H7 (cell line): ENCODE results near the gene FRK. TPM values are rescaled to one million over a fixed set of nuclear protein-coding genes. Genes with fewer than 3 reads are reported as not detected.

Experiments
- DNase-seq: peaks from one replicate; pipeline ENCODE4 v3.0.0; 2012
- H3K27me3 ChIP-seq: 2 replicates; pipeline ENCODE4 v1.6.0; 2011; ENCODE audit warnings: mild to moderate bottlenecking, low read length; ENCODE audit not compliant: control insufficient read depth, insufficient read depth
- H3K36me3 ChIP-seq: replicated peaks from 2 replicates; pipeline ENCODE4 v1.5.1; 2011; ENCODE audit warnings: low read length; ENCODE audit not compliant: control insufficient read depth, insufficient read depth
- H3K4me3 ChIP-seq: 2 replicates; pipeline ENCODE4 v1.5.1; 2011; ENCODE audit warnings: low read depth, mild to moderate bottlenecking, control low read depth, low read length, moderate library complexity; ENCODE audit not compliant: insufficient read depth
- total RNA-seq: library from RNA; depleted of rRNA; stranded (reverse); fragments of >200 nt; shearing (Covaris generic); gene quantifications from 2 replicates; pipeline ENCODE4 v1.2.3, GENCODE V29; 2014

FRK gene
- total RNA-seq, 1 experiment from 2014 or later, result 0.10 TPM

GRCh38 chr6:116088946-116089345 lies 28.3 kb upstream of the FRK start:
- no peak for DNase-seq
- H3K27me3 ChIP-seq, result no peaks in the 10 kb centered on the region
- no peak overlapping the region for H3K4me3 ChIP-seq
- no peaks in the 10 kb centered on the region for H3K36me3 ChIP-seq

GRCh38 chr6:116087437-116088027 lies 26.8 kb upstream of the FRK start:
- Histone ChIP-seq H3K27me3 (no peaks in the 10 kb centered on the region), H3K4me3 (no peak overlapping the region), H3K36me3 (no peaks in the 10 kb centered on the region)
- no peak for DNase-seq

GRCh38 chr6:116084284-116084683 lies 23.6 kb upstream of the FRK start:
- H3K36me3 ChIP-seq, result no peaks in the 10 kb centered on the region
- H3K27me3 ChIP-seq, result no peaks in the 10 kb centered on the region
- no peak for DNase-seq
- H3K4me3 ChIP-seq, result no peak overlapping the region

- no peaks in the 10 kb centered on the region for H3K36me3 ChIP-seq
Observed at GRCh38 chr6:116083052-116083451, 22.4 kb upstream of the FRK start.

GRCh38 chr6:116078945-116079344 lies 18.3 kb upstream of the FRK start:
- no peak overlapping the region for H3K4me3 ChIP-seq
- H3K27me3 ChIP-seq, result no peaks in the 10 kb centered on the region
- no peak for DNase-seq
- H3K36me3 ChIP-seq, result no peaks in the 10 kb centered on the region

More at GRCh38 chr6:116083052-116083451, 22.4 kb upstream of the FRK start:
- no peaks in the 10 kb centered on the region for H3K27me3 ChIP-seq
- DNase-seq, result no peak
- H3K4me3 ChIP-seq, result no peak overlapping the region

- Histone ChIP-seq H3K36me3 (no peaks in the 10 kb centered on the region), H3K4me3 (no peak overlapping the region), H3K27me3 (no peaks in the 10 kb centered on the region)
- DNase-seq, result no peak
Observed at GRCh38 chr6:116078522-116078921, 17.8 kb upstream of the FRK start.

- DNase-seq, result no peak
- Histone ChIP-seq H3K36me3 (no peaks in the 10 kb centered on the region), H3K27me3 (no peaks in the 10 kb centered on the region), H3K4me3 (no peak overlapping the region)
Observed at GRCh38 chr6:116074732-116075390, 14.2 kb upstream of the FRK start.

GRCh38 chr6:116073765-116074440 lies 13.2 kb upstream of the FRK start:
- Histone ChIP-seq H3K36me3 (no peaks in the 10 kb centered on the region), H3K4me3 (no peak overlapping the region), H3K27me3 (no peaks in the 10 kb centered on the region)
- no peak for DNase-seq

GRCh38 chr6:116072368-116072767 lies 11.7 kb upstream of the FRK start:
- no peaks in the 10 kb centered on the region for H3K36me3 ChIP-seq
- no peak for DNase-seq
- no peaks in the 10 kb centered on the region for H3K27me3 ChIP-seq
- no peak overlapping the region for H3K4me3 ChIP-seq

- no peak for DNase-seq
- Histone ChIP-seq H3K36me3 (no peaks in the 10 kb centered on the region), H3K4me3 (no peak overlapping the region)
Observed at GRCh38 chr6:116070616-116071389, 10.1 kb upstream of the FRK start.

GRCh38 chr6:116070101-116070500 lies 9.4 kb upstream of the FRK start:
- Histone ChIP-seq H3K27me3 (no peaks in the 10 kb centered on the region), H3K36me3 (no peaks in the 10 kb centered on the region), H3K4me3 (no peak overlapping the region)
- DNase-seq, result no peak

More at GRCh38 chr6:116070616-116071389, 10.1 kb upstream of the FRK start:
- H3K27me3 ChIP-seq, result no peaks in the 10 kb centered on the region

GRCh38 chr6:116066789-116067188 lies 6.1 kb upstream of the FRK start:
- Histone ChIP-seq H3K36me3 (no peaks in the 10 kb centered on the region), H3K4me3 (no peak overlapping the region), H3K27me3 (no peaks in the 10 kb centered on the region)
- no peak for DNase-seq

- Histone ChIP-seq H3K36me3 (no peaks in the 10 kb centered on the region), H3K4me3 (no peak overlapping the region), H3K27me3 (no peaks in the 10 kb centered on the region)
- DNase-seq, result no peak
Observed at GRCh38 chr6:116064666-116065065, 4.0 kb upstream of the FRK start.

GRCh38 chr6:116062496-116062895 lies 1.8 kb upstream of the FRK start:
- Histone ChIP-seq H3K27me3 (no peaks in the 10 kb centered on the region), H3K36me3 (no peaks in the 10 kb centered on the region), H3K4me3 (no peak overlapping the region)
- no peak for DNase-seq
